IgD-negative memory B cell (primary cell): Measurements from ENCODE around the gene HAAO. TPM values are rescaled to one million over a fixed set of nuclear protein-coding genes. Genes with fewer than 3 reads are reported as not detected.

Experiments
- H3K27ac Mint-ChIP-seq, 3 donors: one replicate each; pipeline ENCODE4 v1.8.0; 2020 to 2022; ENCODE audit warnings: mild to moderate bottlenecking in 3 of 3, mixed read lengths in 3 of 3, moderate library complexity in 1 of 3
- H3K27me3 Mint-ChIP-seq: one replicate; pipeline ENCODE4 v1.8.0; 2021; ENCODE audit warnings: mixed read lengths
- H3K36me3 Mint-ChIP-seq: one replicate; pipeline ENCODE4 v1.8.0; 2020; ENCODE audit warnings: mild to moderate bottlenecking, mixed read lengths
- H3K4me1 Mint-ChIP-seq, 3 donors: one replicate each; pipeline ENCODE4 v1.8.0; 2020 to 2022; ENCODE audit warnings: mixed read lengths in 3 of 3, mild to moderate bottlenecking in 1 of 3
- H3K4me3 Mint-ChIP-seq, 4 donors: one replicate each; pipeline ENCODE4 v1.8.0; 2020 to 2022; ENCODE audit warnings: mild to moderate bottlenecking in 4 of 4, mixed read lengths in 4 of 4, moderate library complexity in 3 of 4
- H3K9me3 Mint-ChIP-seq, 3 donors: one replicate each; pipeline ENCODE4 v1.8.0; 2020 to 2021; ENCODE audit warnings: mixed read lengths in 3 of 3, mild to moderate bottlenecking in 1 of 3
- polyA plus RNA-seq: library from polyadenylated mRNA; unstranded; fragments of 300-500 nt; fragmentation: Illumina TruSeq; gene quantifications from one replicate; pipeline ENCODE4 v1.2.3, GENCODE V29; 2021

The HAAO gene
- polyA plus RNA-seq, 1 donor from 2014 or later: 5.7 TPM

- Mint-ChIP-seq H3K36me3 (peaks cover 3% of the 10 kb centered on the region), H3K4me3 (peak overlapping the region in 3 of 4 donors; percentile 54 to 88 (median 83)), H3K4me1 (peaks cover 12 to 15% (median 13%) of the 10 kb centered on the region in 3 donors), H3K9me3 (no peaks in the 10 kb centered on the region), H3K27me3 (peaks cover 3% of the 10 kb centered on the region), H3K27ac (peak overlapping the region; percentile 19 to 78 (median 62))
These were observed 35.5 kb upstream of the HAAO start for GRCh38 chr2:42827647-42828486.

DNA sequence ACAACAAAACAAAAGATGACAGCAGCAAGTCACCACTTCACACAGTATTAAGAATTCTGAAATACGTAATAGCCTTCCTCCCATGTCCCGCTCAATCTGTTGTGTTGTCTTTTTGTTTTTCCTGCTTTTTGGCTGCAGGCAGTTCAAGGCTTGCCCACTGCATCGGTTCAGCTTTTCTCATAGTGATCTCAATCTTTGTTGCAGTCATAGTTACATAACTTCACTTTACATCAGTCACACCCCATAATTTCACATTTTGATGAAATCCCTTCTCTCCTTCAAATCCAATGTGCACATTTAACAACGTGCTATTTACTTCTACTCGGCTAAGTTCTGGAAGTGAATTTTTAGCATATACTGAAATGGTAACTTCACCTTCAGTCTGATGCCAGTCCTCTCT lies 33.8 kb upstream of the HAAO start:
- Mint-ChIP-seq H3K27ac (no peak overlapping the region), H3K27me3 (peaks cover 3% of the 10 kb centered on the region), H3K9me3 (no peaks in the 10 kb centered on the region), H3K4me3 (no peak overlapping the region), H3K36me3 (peaks cover 3% of the 10 kb centered on the region), H3K4me1 (peaks cover 12 to 15% (median 13%) of the 10 kb centered on the region in 3 donors)

- Mint-ChIP-seq H3K9me3 (peaks cover 0 to 4% (median 0%) of the 10 kb centered on the region in 3 donors), H3K36me3 (peaks cover 3% of the 10 kb centered on the region), H3K4me1 (peaks cover 12 to 15% (median 13%) of the 10 kb centered on the region in 3 donors), H3K27me3 (peaks cover 3% of the 10 kb centered on the region), H3K27ac (no peak overlapping the region), H3K4me3 (no peak overlapping the region)
These were observed 32.0 kb upstream of the HAAO start for GRCh38 chr2:42824454-42824807.

- peaks cover 0 to 4% (median 0%) of the 10 kb centered on the region in 3 donors for H3K9me3 Mint-ChIP-seq
- peaks cover 5% of the 10 kb centered on the region for H3K36me3 Mint-ChIP-seq
- H3K27ac Mint-ChIP-seq: no peak overlapping the region
- H3K4me1 Mint-ChIP-seq: peaks cover 11 to 13% (median 12%) of the 10 kb centered on the region in 3 donors
- peaks cover 3% of the 10 kb centered on the region for H3K27me3 Mint-ChIP-seq
- no peak overlapping the region for H3K4me3 Mint-ChIP-seq
These were observed 31.5 kb upstream of the HAAO start for GRCh38 chr2:42823744-42824453.

DNA sequence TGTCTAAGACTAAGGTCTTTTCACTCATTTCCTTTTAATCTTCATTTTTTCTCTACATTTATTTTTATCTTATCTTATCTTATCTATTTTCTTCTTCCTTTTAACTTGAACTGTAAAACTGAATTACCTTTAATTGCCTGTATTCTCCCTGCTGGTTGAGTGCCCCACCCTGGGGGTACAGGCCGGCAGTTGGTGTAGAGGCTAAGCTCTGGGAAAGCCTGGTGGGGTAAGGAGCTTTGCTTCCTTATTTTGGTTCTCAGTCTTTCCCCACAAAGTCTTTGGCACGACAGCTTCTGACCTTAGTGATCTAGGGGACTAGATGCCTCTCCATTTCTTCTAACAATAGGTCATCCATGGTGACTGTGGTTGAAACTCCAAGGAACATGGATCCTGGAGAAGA lies 26.8 kb upstream of the HAAO start:
- Mint-ChIP-seq H3K4me1 (peaks cover 0 to 3% (median 0%) of the 10 kb centered on the region in 3 donors), H3K36me3 (peaks cover 2% of the 10 kb centered on the region), H3K27me3 (no peaks in the 10 kb centered on the region), H3K27ac (no peak overlapping the region), H3K9me3 (peaks cover 0 to 4% (median 1%) of the 10 kb centered on the region in 3 donors), H3K4me3 (no peak overlapping the region)

DNA sequence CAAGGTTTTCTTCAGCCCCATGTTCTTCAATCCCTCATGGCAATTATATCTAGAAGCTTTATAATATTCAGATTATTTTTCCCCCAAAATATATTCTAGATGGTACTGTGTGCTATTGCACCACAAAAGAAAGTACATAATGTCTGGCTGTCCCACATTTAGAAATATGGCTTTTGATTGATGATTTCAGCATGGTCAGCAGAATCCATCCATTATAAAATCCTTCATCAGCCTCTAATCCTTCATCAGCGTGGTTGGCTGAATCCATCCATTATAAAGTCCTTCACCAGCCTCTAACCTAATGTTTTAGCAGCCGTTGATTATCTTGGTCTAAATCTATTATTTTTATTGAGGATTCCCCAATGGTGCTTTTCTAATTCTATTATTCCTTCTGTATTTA lies 23.3 kb upstream of the HAAO start:
- H3K27me3 Mint-ChIP-seq: no peaks in the 10 kb centered on the region
- peaks cover 0 to 6% (median 4%) of the 10 kb centered on the region in 3 donors for H3K9me3 Mint-ChIP-seq
- H3K4me3 Mint-ChIP-seq: peak overlapping the region in 1 of 4 donors; percentile 52
- H3K36me3 Mint-ChIP-seq: peaks cover 4% of the 10 kb centered on the region
- H3K4me1 Mint-ChIP-seq: peaks cover 3 to 10% (median 6%) of the 10 kb centered on the region in 3 donors
- peak overlapping the region in 1 of 3 donors; percentile 38 for H3K27ac Mint-ChIP-seq

DNA sequence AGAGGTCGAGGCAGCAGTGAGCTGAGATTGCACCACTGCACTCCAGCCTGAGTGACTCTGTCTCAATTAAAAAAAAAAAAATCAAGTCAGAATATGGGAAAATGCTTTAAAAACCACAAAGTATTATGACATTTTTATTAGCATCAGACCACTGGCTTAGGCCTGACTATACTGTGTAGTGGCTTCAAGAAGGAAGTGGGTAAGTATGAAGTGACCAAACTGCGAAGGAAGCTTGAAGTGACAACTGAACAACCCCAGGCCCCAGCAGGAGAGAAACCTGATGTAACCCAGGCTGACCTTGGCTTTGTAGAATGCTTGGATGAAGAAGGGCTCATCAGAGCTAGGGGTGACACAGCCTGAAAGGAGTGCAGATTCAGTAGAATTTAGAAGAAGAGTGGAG lies 21.4 kb upstream of the HAAO start:
- H3K4me3 Mint-ChIP-seq: no peak overlapping the region
- H3K27me3 Mint-ChIP-seq: no peaks in the 10 kb centered on the region
- H3K4me1 Mint-ChIP-seq: peaks cover 9 to 16% (median 15%) of the 10 kb centered on the region in 3 donors
- H3K27ac Mint-ChIP-seq: peak overlapping the region in 1 of 3 donors; percentile 19
- H3K9me3 Mint-ChIP-seq: peaks cover 0 to 4% (median 3%) of the 10 kb centered on the region in 3 donors
- peaks cover 1% of the 10 kb centered on the region for H3K36me3 Mint-ChIP-seq

DNA sequence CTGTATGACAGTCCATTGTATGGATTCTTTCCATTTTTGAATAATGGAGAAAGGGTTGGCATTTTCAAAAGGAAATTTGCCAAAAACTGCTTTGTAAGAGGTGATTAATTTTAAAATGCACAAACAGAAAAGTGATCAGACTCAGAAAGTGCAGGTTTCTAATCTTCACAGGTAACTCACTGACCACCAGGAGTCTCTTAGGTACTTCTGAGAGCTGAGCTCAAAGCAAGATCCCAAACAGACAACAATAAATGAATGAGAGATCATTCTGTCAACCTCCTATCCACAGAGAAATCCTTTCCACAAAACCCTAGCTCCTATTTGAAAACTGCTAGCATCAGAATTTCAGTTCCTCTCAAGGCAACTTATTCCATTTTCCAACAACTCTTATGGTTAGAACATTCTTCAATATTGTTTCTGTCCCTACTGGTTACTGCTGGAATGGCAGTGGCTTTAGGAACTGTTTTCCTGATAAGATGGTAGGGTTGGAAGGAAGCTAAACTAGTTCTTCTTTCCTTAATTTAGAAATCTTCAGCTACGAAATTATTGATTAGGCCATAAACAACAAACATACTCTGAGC lies 20.6 kb upstream of the HAAO start:
- H3K36me3 Mint-ChIP-seq: peaks cover 1% of the 10 kb centered on the region
- peaks cover 0 to 4% (median 3%) of the 10 kb centered on the region in 3 donors for H3K9me3 Mint-ChIP-seq
- peak overlapping the region; percentile 47 to 97 (median 82) for H3K27ac Mint-ChIP-seq

GRCh38 chr2:42810971-42811811 lies 18.8 kb upstream of the HAAO start:
- peaks cover 0 to 4% (median 3%) of the 10 kb centered on the region in 3 donors for H3K9me3 Mint-ChIP-seq
- H3K27ac Mint-ChIP-seq: peak overlapping the region; percentile 96 to 99 (median 98)
- H3K4me1 Mint-ChIP-seq: peaks cover 7 to 16% (median 15%) of the 10 kb centered on the region in 3 donors
- H3K4me3 Mint-ChIP-seq: peak overlapping the region; percentile 92 to 97 (median 96)
- H3K27me3 Mint-ChIP-seq: no peaks in the 10 kb centered on the region
- peaks cover 1% of the 10 kb centered on the region for H3K36me3 Mint-ChIP-seq

More for the DNA sequence above, 20.6 kb upstream of the HAAO start:
- Mint-ChIP-seq H3K4me3 (peak overlapping the region in 2 of 4 donors; percentile 12 to 94), H3K4me1 (peaks cover 9 to 16% (median 15%) of the 10 kb centered on the region in 3 donors), H3K27me3 (no peaks in the 10 kb centered on the region)

DNA sequence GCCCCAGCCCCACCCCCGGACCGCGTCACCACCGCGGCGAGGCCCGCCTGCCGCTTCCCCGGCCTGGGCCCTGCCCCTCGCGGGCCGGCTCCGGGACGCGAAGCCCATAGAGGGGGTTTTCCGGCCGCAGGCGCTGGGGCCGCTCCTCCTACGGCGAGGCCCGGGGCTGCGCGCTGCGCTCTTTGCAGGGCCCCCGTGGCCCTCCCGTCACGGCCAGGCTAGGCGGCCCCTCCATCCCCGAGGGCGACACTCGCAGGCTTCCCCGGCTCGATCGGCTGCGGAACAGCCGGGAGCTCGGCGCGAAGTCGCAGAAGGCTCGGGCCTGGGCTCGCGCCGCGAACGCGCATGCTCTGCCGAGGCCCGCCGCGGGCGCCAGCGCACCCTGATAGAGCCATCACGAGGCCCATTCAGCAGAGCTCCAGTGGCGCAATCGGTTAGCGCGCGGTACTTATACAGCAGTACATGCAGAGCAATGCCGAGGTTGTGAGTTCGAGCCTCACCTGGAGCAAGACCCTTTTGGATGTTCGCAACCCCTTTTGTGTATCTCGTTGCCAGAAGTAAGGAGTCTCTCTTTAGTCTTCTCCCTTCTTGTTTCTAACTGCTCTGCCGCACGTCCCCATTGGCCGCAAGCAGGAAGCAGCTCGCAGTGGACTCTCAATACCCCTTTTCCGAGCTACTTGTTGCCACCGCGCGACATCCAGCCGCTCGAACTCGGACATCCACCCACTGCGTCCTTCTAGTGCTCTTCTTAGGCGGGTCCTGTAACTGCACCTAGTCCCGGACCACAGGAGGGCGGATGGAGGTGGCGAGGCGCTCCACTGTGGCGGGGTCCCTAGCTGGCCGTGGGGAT lies 18.0 kb upstream of the HAAO start:
- Mint-ChIP-seq H3K4me1 (peaks cover 6 to 16% (median 15%) of the 10 kb centered on the region in 3 donors), H3K9me3 (peaks cover 0 to 4% (median 3%) of the 10 kb centered on the region in 3 donors)

DNA sequence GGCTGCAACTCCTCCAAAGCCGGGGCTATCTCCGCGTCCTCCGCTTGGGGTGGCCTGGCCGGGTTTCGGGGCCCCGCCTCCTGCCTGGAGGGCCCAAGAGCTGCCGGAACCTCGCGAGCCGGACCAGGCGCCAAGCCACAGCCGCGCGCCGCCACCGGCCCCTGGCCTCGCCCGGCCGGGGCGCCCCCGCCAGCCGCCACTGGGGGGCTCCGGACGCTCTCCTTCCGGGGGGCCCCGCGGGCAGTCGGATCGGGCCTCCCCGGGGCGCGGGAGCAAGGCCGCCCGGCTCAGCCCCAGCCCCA lies 17.4 kb upstream of the HAAO start:
- H3K4me3 Mint-ChIP-seq: peak overlapping the region; percentile 66 to 91 (median 84)
- H3K4me1 Mint-ChIP-seq: peaks cover 6 to 16% (median 15%) of the 10 kb centered on the region in 3 donors
- H3K27ac Mint-ChIP-seq: peak overlapping the region; percentile 77 to 98 (median 78)

More for the DNA sequence above, 18.0 kb upstream of the HAAO start:
- H3K36me3 Mint-ChIP-seq: peaks cover 1% of the 10 kb centered on the region
- peak overlapping the region; percentile 96 to 99 (median 98) for H3K27ac Mint-ChIP-seq
- peak overlapping the region; percentile 92 to 97 (median 96) for H3K4me3 Mint-ChIP-seq
- H3K27me3 Mint-ChIP-seq: no peaks in the 10 kb centered on the region

DNA sequence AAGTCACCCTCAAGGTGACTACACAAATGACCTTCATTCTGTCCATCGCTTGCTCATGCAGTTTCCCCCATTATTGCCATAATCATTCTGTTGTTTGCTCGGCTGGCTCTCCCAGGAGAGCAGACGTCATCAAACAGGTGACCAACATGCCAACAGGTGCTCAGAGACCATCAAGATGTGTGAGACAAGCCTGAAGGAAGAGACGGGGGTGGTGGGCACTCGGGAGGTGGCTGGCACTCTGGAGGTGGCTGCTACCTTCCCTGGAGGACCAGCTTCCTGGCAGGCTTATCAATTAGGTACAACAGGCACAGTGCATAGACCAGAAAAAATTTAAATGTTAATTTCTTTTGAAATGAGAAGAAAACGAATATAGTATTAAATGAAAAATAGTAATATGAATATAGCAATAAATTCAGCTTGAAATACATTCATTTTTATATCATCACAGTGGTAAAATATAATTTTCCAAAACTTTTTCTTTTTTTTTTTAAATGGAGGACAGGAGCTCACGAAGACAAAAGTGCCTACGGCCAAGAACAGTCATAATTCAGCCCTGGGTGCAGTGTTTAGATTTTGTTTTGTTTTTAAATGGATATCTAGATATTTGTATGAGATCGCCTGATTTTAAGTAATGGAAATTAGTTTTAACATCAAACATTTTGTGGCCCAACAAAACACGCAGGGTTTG lies 16.9 kb upstream of the HAAO start:
- H3K27ac Mint-ChIP-seq: peak overlapping the region; percentile 77 to 98 (median 94)
- no peaks in the 10 kb centered on the region for H3K27me3 Mint-ChIP-seq
- peaks cover 6 to 16% (median 15%) of the 10 kb centered on the region in 3 donors for H3K4me1 Mint-ChIP-seq
- peaks cover 0 to 4% (median 3%) of the 10 kb centered on the region in 3 donors for H3K9me3 Mint-ChIP-seq
- H3K4me3 Mint-ChIP-seq: peak overlapping the region; percentile 66 to 91 (median 84)
- peaks cover 1% of the 10 kb centered on the region for H3K36me3 Mint-ChIP-seq

More for the DNA sequence above, 17.4 kb upstream of the HAAO start:
- peaks cover 0 to 4% (median 3%) of the 10 kb centered on the region in 3 donors for H3K9me3 Mint-ChIP-seq
- peaks cover 1% of the 10 kb centered on the region for H3K36me3 Mint-ChIP-seq
- H3K27me3 Mint-ChIP-seq: no peaks in the 10 kb centered on the region

GRCh38 chr2:42808301-42808700 lies 15.9 kb upstream of the HAAO start:
- H3K4me1 Mint-ChIP-seq: peaks cover 6 to 16% (median 15%) of the 10 kb centered on the region in 3 donors
- H3K4me3 Mint-ChIP-seq: peak overlapping the region; percentile 56 to 83 (median 68)
- H3K27ac Mint-ChIP-seq: peak overlapping the region in 2 of 3 donors; percentile 62 to 86
- H3K36me3 Mint-ChIP-seq: no peaks in the 10 kb centered on the region
- no peaks in the 10 kb centered on the region for H3K27me3 Mint-ChIP-seq
- H3K9me3 Mint-ChIP-seq: no peaks in the 10 kb centered on the region
